ENCODE data around the gene MT1HL1. TPM values are rescaled to one million over a fixed set of nuclear protein-coding genes. Genes with fewer than 3 reads are reported as not detected.

The MT1HL1 gene
- total RNA-seq, 4 donors from 2014 or later, result not detected

GRCh38 chr1:237032029-237032428, 27.8 kb upstream of the MT1HL1 start:
- Histone ChIP-seq H3K36me3 (no peaks in the 10 kb centered on the region), H3K27ac (no peak overlapping the region), H3K4me1 (no peaks in the 10 kb centered on the region), H3K4me3 (no peak overlapping the region), H3K27me3 (no peaks in the 10 kb centered on the region), H3K9me3 (no peaks in the 10 kb centered on the region)
- no peak for TF ChIP-seq EP300 (IDR thresholded peaks at IDR 0.05)
- TF ChIP-seq CTCF (IDR thresholded peaks at IDR 0.05), result no peak
- no peak for TF ChIP-seq POLR2A (IDR thresholded peaks at IDR 0.05)
- DNase-seq (ENCODE audit: low spot score in 2 of 2), result no peak
- WGBS, 2 donors, result 22 to 43% methylated on average over 7 of the region's 7 CpGs

- Histone ChIP-seq H3K27me3 (no peaks in the 10 kb centered on the region), H3K4me1 (no peaks in the 10 kb centered on the region), H3K9me3 (no peaks in the 10 kb centered on the region), H3K36me3 (no peaks in the 10 kb centered on the region), H3K27ac (no peak overlapping the region), H3K4me3 (no peak overlapping the region)
- TF ChIP-seq CTCF (IDR thresholded peaks at IDR 0.05), result no peak
- TF ChIP-seq EP300 (IDR thresholded peaks at IDR 0.05), result peak in 1 of 2 donors; percentile 13
- DNase-seq (ENCODE audit: low spot score in 2 of 2), result no peak
- 48 to 70% methylated on average over 4 of the region's 4 CpGs for WGBS, 2 donors
Observed at GRCh38 chr1:237031480-237031879, 27.2 kb upstream of the MT1HL1 start.

GRCh38 chr1:237029850-237030535, 25.8 kb upstream of the MT1HL1 start:
- H3K27me3 ChIP-seq, result no peaks in the 10 kb centered on the region
- no peaks in the 10 kb centered on the region for H3K36me3 ChIP-seq
- no peaks in the 10 kb centered on the region for H3K4me1 ChIP-seq
- TF ChIP-seq CTCF (IDR thresholded peaks at IDR 0.05) (no peak), EP300 (IDR thresholded peaks at IDR 0.05) (no peak), POLR2A (IDR thresholded peaks at IDR 0.05) (no peak)
- no peak overlapping the region for H3K27ac ChIP-seq
- no peak overlapping the region for H3K4me3 ChIP-seq
- no peak for DNase-seq (ENCODE audit: low spot score in 2 of 2)
- 60 to 62% methylated on average over 9 of the region's 9 CpGs for WGBS, 2 donors
- peaks cover 0 to 9% (median 0%) of the 10 kb centered on the region in 4 donors for H3K9me3 ChIP-seq

- WGBS, 2 donors, result 78 to 87% methylated on average over 3 of the region's 3 CpGs
- H3K4me3 ChIP-seq, result no peak overlapping the region
- H3K27ac ChIP-seq, result no peak overlapping the region
- no peaks in the 10 kb centered on the region for H3K4me1 ChIP-seq
- H3K9me3 ChIP-seq, result peaks cover 0 to 9% (median 0%) of the 10 kb centered on the region in 4 donors
- TF ChIP-seq CTCF (IDR thresholded peaks at IDR 0.05) (no peak), EP300 (IDR thresholded peaks at IDR 0.05) (no peak), POLR2A (IDR thresholded peaks at IDR 0.05) (no peak)
- no peaks in the 10 kb centered on the region for H3K27me3 ChIP-seq
- no peaks in the 10 kb centered on the region for H3K36me3 ChIP-seq
- no peak for DNase-seq (ENCODE audit: low spot score in 2 of 2)
Observed at GRCh38 chr1:237029240-237029639, 25.0 kb upstream of the MT1HL1 start.

- H3K27ac ChIP-seq, result no peak overlapping the region
- no peak overlapping the region for H3K4me3 ChIP-seq
- H3K36me3 ChIP-seq, result no peaks in the 10 kb centered on the region
- peaks cover 0 to 9% (median 0%) of the 10 kb centered on the region in 4 donors for H3K9me3 ChIP-seq
- no peaks in the 10 kb centered on the region for H3K4me1 ChIP-seq
- no peaks in the 10 kb centered on the region for H3K27me3 ChIP-seq
- WGBS, 2 donors, result 95 to 97% methylated on average over 8 to 9 of the region's 10 CpGs
- TF ChIP-seq POLR2A (IDR thresholded peaks at IDR 0.05) (no peak), CTCF (IDR thresholded peaks at IDR 0.05) (no peak), EP300 (IDR thresholded peaks at IDR 0.05) (no peak)
- no peak for DNase-seq (ENCODE audit: low spot score in 2 of 2)
Observed at GRCh38 chr1:237025358-237026074, 21.3 kb upstream of the MT1HL1 start.

Data from tibial nerve (tissue), 4 donors.